HG03432 (cell line): ENCODE measurements around the gene TMEM120B.
A peak's percentile ranks its signal among the peaks of the same experiment; 100 is the strongest.

Experiments
- ATAC-seq: cut with Tn5 transposase; IDR thresholded peaks from one replicate; pipeline ENCODE4 v1.9.1; 2021; ENCODE audit warnings: mild to moderate bottlenecking, moderate library complexity; ENCODE audit not compliant: unreplicated experiment

The TMEM120B gene

DNA sequence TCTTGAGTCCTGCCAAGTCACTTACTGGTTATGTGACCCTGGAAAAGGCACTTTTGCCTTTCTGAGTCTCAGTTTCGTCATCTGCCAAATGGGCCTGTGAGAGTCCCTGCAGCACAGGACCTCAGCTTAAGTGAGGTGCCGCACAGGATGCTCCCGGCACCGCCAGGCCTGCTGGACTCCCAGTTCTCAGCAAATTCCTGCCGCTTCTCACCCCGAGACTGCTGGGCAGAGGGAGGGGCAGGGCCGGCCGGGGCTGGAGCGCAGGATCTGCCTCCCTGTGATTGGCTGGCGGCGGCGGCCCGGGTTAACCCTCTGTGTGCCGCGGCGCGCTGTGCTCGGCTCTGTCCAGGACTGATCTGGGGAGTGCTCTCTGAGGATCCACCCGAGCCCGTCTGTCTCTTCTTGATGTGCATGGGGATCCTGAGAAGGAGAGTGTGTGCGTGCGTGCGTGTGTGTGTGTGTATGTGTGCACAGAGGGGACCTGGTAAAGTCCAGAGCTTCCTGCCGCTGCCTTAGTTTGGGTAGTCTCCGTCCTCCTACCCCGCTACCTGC lies 99.8 kb downstream of the TMEM120B start:
- peak; percentile 32 for ATAC-seq

GRCh38 chr12:121812921-121813896 lies 100.7 kb downstream of the TMEM120B start:
- no peak for ATAC-seq

DNA sequence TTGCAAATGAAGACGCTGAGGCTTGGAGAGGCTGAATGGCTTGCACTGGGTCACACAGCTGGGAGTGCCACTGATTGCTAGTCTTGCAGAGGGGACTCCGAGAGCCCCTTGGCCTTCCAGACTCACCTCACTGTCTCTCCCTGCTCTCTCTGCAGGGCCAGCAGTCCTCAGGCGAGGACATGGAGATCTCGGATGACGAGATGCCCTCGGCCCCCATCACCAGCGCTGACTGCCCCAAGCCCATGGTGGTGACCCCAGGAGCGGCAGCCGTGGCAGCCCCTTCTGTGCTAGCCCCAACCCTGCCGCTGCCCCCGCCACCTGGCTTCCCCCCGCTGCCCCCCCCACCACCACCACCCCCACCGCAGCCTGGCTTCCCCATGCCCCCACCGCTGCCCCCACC lies 101.4 kb downstream of the TMEM120B start:
- no peak for ATAC-seq

DNA sequence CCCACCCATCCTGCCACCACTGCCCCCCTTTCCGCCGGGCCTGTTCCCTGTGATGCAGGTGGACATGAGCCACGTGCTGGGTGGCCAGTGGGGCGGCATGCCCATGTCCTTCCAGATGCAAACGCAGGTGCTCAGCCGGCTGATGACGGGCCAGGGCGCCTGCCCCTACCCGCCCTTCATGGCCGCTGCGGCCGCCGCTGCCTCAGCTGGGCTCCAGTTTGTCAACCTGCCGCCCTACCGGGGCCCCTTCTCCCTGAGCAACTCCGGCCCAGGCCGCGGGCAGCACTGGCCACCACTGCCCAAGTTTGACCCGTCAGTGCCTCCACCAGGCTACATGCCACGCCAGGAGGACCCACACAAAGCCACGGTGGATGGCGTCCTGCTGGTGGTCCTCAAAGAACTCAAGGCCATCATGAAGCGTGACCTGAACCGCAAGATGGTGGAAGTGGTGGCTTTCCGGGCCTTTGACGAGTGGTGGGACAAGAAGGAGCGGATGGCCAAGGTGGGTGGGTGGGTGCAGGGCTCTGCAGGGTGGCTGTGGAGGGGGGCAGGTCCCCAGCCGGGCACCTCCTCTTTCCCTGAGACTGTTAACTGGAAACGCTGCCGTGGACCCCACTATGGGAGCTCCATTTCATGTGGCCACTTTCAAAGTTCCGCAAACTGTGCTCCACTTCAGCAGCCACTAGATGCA lies 102.0 kb downstream of the TMEM120B start:
- ATAC-seq: no peak

- ATAC-seq: no peak
These were observed 102.7 kb downstream of the TMEM120B start for GRCh38 chr12:121815263-121815662.

GRCh38 chr12:121816925-121817647 lies 104.5 kb downstream of the TMEM120B start:
- no peak for ATAC-seq

GRCh38 chr12:121817648-121818043 lies 105.1 kb downstream of the TMEM120B start:
- ATAC-seq: no peak

DNA sequence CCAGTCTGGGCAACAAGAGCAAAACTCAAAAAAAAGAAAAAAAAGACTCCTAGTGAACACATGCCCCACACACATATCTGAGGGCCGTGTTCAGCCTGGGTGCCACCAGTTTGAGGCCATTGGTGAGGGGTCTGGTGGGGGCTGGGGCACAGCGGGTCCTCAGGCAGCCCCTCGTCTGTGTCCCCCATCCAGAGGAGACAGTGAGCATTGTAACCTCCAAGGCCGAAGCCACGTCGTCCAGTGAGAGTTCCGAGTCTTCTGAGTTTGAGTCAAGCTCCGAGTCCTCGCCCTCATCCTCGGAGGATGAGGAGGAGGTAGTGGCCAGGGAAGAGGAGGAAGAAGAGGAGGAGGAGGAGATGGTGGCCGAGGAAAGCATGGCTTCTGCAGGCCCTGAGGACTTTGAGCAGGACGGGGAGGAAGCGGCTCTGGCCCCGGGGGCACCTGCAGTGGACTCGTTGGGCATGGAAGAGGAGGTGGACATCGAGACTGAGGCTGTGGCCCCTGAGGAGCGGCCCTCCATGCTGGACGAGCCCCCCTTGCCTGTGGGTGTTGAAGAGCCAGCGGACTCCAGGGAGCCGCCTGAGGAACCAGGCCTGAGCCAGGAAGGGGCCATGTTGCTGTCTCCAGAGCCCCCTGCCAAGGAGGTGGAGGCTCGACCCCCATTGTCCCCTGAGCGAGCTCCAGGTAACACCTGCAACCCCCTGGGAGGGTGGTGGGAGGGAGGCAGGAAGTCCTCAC lies 106.8 kb downstream of the TMEM120B start:
- ATAC-seq: no peak

DNA sequence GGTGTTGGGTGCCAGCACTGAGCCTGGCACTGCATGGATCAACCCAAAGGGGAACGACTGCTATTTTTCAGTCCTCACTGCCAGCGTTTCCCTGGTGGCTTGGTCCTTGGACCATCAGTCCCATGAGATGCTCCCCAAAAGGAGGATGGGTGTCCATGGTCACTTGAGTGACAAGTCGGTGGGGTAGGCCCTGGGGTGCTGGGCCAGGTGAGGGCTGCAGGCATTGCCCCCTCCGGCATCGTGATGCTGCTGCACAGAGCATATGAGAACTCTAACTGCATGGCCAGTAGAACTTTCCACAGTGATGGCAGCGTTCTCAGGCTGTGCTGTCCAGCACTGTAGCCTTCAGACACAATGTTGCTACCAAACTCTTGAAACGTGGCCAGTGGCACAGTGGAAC lies 107.5 kb downstream of the TMEM120B start:
- no peak for ATAC-seq

DNA sequence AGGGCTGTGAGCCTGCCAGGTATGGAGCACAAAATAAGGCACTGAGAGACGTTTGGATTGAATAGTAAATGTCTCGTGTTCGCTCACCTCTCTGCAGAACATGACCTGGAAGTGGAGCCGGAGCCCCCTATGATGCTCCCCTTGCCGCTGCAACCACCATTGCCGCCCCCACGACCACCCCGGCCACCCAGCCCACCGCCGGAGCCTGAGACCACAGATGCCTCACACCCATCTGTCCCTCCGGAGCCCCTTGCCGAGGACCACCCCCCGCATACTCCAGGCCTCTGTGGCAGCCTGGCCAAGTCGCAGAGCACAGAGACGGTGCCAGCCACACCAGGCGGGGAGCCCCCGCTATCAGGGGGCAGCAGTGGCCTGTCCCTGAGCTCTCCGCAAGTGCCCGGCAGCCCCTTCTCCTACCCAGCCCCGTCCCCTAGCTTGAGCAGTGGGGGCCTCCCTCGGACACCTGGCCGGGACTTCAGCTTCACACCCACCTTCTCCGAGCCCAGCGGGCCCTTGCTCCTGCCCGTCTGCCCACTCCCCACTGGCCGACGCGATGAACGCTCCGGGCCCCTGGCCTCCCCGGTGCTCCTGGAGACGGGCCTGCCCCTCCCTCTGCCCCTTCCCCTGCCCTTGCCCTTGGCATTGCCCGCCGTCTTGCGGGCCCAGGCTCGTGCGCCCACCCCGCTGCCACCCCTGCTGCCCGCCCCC lies 110.0 kb downstream of the TMEM120B start:
- no peak for ATAC-seq

- no peak for ATAC-seq
These were observed 110.7 kb downstream of the TMEM120B start for GRCh38 chr12:121823101-121823726.

GRCh38 chr12:121823727-121824115 lies 111.2 kb downstream of the TMEM120B start:
- ATAC-seq: no peak

GRCh38 chr12:121825041-121825523 lies 112.5 kb downstream of the TMEM120B start:
- ATAC-seq: no peak

DNA sequence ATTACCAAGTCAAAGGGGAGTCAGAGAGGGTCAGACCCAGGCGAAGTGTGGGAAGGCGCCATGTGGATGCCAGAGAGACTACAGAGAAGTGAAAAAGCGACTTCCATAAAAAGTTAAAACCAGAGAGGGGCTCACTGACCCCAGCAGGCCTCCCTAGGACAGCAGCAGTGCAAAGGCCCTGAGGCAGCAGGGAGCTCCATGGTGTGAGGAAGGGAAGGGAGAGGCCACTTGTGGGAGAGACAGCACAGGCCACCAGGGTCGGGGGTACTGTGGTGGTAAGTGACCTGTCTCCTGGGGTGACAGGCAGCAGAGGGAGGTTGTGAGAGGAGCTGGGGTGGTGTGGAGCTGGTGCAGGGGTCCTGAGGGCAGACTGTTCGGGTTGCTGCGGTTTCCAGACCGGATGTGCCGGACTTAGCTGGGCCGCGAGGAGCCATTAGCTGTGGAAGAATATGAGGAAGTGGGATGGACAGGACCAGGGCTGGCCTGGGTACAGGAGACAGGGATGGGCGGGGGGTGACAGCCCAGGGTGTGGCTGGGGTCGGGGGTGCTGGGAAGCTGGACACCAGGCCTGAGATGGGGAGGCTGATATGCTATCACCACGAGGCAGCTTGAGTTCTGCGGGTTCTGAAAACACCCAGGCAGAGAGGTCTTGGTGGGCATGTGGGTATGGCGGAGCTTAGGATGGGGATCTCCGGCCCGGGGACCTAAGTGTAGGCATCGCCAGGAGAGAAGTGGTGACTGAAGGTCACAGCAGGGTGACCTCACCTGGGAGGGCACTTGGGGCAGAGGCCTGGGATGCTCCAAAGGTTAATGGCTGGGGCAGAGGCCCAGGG lies 114.0 kb downstream of the TMEM120B start:
- ATAC-seq: no peak

DNA sequence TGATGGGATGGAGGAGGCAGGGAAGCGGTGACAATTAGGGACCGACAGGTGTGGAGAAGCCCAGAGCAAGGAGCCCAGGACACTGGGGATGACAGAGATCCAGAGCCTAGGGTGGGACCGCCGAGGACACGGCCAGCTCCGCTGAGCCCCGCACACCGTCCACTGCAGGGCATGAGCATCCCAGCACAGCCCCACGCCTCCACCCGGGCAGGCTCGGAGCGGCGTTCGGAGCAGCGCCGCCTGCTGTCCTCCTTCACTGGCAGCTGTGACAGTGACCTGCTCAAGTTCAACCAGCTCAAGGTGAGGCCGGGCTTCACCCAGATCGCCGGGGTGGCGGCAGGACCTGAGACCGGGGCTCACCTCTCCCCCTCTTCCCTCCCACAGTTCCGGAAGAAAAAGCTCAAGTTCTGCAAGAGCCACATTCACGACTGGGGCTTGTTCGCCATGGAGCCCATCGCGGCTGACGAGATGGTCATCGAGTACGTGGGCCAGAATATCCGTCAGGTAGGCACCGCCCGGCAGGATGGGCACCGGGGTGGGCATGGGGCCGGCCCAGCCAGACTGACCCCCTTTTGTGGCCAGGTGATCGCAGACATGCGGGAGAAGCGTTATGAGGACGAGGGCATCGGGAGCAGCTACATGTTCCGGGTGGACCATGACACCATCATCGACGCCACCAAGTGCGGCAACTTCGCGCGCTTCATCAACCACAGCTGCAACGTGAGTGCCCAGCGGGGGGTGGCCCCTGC lies 115.0 kb downstream of the TMEM120B start:
- ATAC-seq: no peak

DNA sequence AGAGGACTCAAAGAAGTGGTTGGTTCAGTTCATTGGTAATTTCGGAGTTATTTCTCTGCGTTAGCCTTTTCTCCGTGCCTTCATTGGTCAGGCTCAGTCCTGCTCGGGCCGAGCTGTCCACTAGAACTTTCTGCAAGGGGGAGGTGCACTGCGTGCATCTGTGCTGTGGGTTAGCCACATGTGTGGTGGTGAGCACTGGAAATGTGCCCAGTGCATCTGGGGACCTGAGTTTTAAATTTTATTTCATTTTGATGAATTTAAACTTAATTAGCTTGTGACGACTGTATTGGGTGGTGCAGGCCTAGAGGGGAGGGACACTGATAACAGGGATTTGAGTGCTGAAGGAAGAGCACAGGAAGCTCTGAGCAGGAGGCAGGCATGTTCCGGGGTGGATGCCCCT lies 115.8 kb downstream of the TMEM120B start:
- ATAC-seq: no peak

DNA sequence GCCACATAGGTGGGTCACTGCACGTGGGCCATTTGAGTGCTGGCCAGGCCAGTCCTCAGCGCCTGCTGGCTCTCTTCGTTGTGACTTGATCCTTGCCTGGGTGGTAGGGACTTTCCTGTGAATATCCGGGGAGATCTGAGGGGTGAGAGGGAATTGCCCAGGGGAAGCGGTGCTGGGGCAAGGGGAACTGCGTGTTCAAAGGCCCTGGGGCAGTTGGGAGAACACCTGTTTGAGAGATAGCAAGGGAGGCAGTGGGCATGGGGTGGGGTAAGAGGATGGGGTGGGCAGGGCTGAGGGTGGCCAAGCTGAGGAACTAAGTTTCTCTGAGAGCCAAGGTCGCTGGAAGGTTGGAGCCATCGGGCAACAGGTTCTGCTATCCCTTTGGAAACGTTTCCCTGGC lies 116.3 kb downstream of the TMEM120B start:
- ATAC-seq: no peak
